GM19397 (cell line): ENCODE results near the gene SRGAP2B.
"Not testable (repeated sequence)": the region's sequence is repeated elsewhere in the genome, so short reads cannot be mapped to it uniquely, and the experiment has no call there.

Experiments used
- ATAC-seq: cut with Tn5 transposase; IDR thresholded peaks from one replicate; pipeline ENCODE4 v1.9.1; 2021; ENCODE audit warnings: mild to moderate bottlenecking, moderate library complexity; ENCODE audit not compliant: unreplicated experiment

SRGAP2B gene

DNA sequence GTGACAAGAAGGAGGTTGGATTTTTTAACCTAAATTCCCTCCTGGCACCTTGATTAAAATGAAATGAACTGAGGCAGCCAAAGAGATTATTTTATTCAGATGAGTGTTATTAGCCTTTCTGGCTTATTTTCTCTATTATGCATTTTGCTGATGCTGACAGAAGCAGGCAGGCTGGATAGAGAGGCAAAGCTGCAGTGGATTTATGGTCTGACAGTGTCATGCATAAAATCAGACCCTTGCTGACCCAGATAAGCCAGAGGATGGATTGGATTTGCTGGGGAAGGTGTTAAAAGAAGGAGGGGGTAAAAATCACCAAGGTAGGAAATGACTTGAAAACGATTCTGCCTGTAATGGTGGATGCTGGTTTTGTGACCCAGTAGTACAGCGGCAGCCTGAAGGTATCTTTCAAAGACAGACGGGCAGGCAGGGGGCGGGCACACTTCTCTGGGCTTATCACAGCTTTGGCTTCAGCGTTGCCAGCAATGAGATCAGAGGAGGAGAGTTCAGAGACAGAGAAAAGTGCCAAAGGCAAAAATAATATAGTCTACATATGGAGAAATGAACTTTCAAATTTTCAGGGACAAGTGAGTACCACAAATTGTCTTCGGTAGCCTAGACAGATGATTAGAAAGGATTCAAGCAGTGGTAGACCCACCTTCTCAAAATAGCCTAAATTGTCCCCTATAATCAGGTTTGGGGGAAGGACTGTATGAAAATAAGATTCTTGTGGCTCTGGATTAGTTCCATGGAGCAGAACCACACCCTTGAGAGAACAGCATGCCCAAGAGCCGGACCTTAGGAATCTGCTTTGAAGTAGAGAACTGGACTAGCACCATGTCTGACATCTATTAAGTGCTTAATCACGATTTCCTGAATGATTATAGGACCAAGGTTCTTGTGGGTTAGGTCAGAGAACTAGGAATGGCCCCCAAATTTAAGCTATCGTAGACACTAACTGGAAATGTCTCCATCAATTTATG is 133.2 kb downstream of the SRGAP2B start:
- not testable (repeated sequence) for ATAC-seq

DNA sequence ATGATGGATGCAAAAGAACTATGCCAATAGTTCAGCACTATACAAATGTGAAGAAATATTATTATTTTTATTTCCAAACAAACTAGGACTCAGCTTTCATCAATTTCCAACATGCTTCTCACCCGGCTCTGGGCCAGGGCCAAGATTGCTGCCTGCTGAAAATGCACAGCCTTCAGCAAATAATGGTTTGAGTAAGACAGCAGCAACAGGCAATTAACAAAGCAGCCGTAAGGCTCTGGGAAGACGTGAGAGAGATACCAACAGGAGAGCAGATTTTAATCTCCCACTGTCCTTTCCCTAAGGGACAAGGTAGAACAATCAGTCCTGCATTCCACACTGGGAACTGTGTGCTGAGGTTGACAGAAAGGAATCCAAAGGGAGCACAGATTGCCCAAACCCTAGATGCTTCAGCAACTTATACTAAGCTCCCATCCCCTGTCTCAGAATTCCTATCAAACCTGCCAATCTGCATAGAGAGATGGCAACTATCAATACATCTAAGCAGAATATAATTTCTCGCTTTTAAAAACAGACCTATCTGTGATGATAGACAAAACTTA is 134.1 kb downstream of the SRGAP2B start:
- ATAC-seq = not testable (repeated sequence)

DNA sequence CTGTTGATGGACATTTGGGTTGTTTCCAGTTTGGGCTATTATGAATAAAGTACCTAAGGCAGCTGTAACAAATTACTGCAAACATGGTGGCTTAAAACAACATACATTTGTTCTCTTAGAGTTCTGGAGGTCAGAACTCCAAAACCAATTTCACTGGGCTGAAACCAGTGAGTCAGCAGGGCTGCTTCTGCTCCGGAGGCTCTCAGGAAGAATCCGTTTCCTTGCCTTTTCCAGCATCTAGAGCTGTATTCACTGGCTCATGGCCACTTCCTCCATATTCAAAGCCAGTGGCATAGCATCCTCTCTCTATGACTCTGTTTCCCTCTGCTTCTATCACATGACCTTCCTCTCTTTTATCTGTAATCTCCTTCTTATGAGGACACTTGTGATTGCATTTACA is 146.7 kb downstream of the SRGAP2B start:
- not testable (repeated sequence) for ATAC-seq

DNA sequence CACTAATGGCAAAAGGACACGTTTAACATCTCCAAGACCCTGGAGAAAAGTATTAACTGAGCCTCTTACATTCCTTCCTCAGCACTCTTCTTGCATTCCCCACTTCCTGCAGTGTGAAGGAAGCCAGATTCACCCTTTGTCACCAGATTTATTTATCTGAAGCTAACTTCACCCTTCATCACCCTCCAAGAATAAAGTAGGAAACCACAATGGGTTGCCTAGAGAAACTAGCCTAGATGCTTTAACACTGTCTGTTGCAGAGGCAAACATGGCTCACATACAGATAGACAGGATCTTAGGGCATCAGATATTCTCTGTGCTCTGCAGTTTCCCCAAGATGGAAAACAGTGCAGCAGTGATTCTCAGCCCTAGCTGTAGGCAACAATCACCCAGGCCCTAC is 147.6 kb downstream of the SRGAP2B start:
- not testable (repeated sequence) for ATAC-seq

DNA sequence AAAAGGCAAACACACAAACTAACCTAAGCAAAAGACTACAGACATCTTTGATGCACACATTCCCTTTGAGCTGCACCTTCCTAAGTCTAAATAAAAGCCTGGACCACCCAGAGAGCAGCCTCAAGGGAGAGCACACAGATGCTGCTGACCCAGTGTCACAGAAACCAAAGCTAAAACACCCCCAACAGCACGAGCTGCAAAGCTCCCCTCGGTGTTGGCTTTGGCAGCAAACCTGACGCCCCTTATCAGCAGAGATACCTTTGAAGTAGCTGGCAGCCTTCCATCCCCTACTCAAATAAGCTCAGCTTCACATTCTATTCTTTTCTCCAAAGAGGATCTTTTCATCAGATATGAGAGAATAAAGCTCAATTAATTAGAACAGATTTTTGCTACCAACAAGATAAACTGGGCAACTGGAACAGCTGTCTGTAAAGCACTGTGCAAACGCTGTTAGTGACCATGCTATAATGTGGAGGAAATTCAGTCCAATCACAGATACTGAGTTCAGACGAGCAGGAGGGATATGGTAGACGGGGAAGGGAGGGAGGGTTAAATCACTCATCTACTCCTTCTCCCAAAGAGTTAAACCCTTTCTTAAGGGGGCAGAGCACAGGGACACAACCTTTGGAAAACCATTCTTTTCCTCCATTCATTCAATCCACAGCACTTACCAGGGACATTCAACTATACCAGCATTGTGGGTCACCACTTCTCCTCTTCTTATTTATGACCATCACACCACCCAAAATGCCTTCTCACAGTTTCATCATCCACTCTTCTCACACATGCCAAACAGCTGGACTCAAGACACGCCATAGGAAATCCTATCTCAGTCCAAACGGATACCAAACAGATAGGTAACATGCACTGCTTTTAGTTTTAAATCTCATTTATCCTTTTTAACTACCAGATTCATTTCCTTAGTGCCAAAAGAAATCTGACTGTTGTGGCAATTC is 148.3 kb downstream of the SRGAP2B start:
- ATAC-seq = not testable (repeated sequence)

DNA sequence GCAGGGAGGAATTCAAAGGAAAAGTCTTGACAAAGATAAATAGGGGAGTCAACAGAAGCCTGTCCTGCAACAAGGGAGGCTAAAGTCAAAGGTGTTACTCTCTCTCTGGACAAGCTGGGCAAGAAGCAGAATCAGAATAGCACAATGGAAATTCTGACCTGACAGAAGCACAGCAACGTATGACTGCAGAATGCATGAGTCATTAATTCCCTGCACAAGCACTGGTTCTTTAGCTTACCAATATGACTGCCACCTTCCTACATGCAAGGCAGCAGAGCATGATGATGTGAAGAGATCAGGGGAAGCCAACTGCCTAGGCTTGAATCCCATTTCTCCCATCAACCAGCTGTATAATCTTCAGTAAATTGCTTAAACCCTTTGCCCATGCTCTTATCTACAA is 153.4 kb downstream of the SRGAP2B start:
- not testable (repeated sequence) for ATAC-seq

DNA sequence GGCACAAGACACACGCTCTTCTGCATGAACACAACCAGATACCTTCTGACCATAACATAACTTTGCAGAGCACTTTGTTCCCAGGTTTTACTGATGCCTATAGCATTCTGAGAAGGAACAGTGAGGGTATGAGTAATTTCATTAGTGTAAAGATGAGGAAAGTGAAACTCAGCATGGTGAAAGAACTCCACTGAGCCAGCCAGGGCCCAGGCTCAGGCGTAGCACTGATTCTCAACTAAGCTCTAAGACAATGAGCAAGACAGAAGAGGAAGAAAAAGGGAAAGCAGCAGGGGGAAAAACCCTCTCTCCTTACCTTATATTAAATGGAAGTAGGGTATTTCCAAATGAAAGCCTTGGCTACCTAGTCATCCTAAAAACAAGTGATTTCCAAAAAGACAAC is 155.1 kb downstream of the SRGAP2B start:
- not testable (repeated sequence) for ATAC-seq

DNA sequence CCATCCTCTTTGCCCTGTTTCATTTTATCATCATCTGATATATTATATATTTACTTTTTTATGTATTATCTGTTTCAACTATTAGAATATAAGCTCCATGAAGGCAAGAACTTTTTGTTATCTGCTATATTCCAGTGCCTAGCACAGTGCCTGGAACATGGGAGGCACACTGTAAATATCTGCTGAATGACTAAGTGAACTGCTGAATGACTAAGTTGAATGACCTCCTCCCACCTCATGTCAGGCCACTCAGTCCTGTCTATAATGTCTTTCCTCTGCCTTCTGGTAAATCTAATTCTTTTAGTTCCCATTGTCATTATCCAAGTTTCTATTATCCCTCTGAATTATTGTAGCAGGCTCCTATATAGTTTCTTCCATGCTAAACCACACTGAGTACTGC is 156.5 kb downstream of the SRGAP2B start:
- ATAC-seq = not testable (repeated sequence)

DNA sequence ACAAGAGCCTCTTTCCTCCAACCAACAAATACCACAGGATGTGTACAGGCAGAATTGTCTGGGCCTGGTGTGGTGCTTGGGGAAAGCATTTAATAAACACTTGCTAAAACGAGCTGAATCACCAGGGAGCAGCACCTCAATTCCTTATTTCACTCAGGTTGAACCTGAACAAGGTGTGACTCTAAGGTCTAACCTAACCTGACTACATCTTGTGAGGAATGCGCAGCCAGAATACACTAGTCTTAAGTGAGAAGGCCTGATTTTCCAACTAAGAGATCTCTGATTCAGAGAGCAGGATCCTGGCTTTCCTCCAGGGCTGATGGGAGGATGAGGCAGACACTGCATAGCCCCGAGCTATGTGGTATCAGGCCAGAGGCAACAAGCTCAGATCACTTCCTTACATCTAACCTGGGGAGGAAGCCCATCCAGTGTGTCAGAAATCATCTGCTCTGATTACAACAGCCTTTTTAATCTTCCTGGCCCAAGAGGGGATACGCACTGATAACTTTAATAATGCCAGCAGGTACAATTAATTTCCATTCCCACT is 158.9 kb downstream of the SRGAP2B start:
- ATAC-seq = not testable (repeated sequence)

DNA sequence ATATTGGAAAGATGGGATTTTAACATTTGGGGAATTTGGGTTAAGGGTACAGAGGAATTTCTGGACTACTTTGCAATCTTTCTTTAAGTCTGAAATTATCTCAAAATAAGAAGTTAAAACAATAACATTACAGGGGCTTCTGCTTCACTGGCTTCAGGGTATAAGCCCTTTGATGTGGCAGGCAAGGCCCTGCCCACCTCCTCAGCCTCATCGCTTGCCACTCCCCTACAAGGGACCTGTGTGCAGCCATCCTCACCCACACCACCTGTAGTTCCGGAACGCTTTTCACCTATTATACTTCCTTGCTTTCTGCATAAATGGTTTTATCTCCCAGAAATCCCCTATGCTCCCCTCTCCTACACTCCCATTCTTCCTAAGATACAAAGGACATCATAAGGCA is 159.8 kb downstream of the SRGAP2B start:
- not testable (repeated sequence) for ATAC-seq

DNA sequence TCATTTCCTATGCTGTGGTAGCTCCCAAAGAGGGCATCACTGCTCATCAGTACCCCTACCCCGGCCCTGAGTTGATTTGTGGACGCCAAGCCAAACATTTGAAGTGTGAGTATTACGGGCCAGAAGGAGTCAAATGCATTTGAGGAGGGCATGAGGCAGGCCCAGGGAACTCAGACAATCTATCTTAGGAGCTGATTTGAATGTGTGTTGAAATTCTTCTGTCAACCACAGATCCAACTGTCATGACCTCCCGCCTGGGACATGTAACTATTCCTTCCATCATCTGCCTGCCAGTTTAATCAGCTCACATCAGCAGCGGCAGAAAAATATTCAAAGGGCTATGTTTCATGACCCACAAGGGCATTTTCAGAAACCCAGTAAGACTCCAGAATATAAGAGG is 162.1 kb downstream of the SRGAP2B start:
- ATAC-seq = not testable (repeated sequence)

DNA sequence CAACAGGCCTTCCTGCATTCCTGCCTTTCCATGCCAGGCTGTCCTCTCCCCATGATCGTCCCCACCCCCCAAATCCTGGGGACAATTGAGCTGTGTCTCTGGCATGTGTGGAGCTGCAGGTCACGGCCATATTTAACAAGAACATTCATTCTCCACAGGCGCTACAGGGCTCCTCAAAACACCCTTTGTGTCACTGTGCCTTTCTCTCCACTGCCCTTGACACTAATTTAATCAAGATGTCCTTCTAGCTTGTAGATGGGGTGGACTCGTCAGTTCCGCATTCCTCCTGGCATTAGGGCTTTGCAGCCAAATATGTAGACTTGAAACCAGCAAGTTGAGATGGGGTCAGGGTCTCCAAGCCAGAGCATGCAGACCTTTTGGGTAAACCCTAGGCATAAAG is 163.0 kb downstream of the SRGAP2B start:
- ATAC-seq = not testable (repeated sequence)

DNA sequence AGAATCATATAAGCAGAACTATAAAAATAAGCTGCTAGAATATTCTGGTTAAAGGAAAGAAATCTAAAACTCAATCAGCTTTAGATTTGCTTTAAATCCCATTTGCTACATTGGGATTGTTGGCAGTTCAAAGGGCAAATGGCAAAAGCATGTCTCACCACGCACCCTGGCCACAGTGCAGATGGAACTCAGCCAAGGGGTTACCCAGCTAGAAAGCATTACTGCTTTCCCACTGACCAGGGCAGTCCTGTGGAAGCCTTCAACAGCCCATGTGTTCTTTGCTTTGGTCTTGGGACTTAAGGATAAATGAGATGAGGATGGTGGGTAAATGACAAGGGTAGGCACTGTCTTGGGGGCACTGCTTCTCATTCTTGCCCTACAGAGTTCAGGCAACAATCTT is 163.6 kb downstream of the SRGAP2B start:
- not testable (repeated sequence) for ATAC-seq

DNA sequence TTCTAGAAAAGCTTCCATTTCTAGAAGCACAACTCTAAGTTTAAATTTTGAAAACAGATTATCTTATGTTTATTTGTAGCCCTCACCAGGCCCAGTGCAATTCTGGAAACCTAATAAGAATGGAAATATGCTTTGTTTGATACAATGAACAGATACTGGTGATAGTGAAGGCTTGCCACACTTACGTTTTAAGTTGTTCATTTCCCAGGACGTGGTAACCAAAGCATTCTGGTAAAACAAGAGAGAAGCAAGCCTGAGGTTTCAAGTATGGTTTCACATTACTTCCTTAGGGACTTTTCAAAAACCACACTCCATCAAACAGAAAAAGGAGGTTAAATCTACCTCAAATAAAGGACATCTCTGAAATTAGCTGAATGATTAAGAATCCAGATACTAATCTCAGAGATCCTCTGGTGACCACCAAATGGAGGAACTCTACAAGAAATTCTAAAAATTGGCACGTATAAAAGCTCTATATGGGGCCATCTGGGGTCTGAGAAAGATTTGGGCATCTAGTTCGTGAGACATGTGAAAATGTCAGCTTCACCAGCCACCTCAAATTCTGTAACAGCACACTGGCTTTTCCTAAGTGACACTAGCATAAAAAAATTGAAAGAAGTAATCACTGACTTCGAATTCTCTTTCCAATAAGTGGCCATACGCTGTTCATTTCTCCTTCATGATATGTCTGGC is 164.9 kb downstream of the SRGAP2B start:
- not testable (repeated sequence) for ATAC-seq

DNA sequence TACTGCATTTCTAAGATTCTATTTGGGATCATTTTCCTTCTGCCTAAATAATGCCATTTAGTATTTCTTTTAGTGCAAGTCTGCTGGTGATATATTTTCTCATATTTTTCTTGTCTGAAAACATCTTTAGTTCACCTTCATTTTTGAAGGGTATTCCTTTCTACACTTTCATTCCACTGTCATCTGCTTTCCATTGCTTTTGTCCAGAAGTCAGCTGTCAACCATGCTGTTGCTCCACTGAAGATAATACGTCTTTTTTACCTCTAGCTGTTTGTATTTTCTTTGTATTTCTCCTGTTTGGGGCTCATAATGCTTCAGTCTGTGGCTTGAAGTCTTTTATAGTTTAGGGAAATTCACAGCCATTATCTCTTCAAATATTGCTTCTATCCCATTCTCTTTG is 167.8 kb downstream of the SRGAP2B start:
- ATAC-seq = not testable (repeated sequence)

DNA sequence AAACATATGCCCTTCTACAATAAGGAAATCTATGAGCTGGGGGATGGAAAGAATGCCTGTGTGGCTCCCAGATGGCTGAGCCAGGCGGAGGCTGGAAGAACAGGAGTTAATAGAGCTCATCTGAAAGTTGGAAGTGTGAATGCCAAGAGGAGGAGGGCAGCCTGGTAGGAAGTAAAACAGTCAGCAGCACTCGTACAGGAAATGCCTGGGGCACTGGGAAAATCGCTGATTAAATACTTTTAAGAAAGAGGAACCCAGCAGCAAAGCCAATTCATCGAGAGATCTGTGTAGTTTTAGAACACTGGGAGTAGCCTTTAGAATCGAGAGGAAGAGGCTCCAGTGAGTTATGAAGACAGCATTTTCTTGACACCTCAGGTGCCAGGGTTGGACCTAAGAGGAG is 171.5 kb downstream of the SRGAP2B start:
- ATAC-seq = not testable (repeated sequence)

DNA sequence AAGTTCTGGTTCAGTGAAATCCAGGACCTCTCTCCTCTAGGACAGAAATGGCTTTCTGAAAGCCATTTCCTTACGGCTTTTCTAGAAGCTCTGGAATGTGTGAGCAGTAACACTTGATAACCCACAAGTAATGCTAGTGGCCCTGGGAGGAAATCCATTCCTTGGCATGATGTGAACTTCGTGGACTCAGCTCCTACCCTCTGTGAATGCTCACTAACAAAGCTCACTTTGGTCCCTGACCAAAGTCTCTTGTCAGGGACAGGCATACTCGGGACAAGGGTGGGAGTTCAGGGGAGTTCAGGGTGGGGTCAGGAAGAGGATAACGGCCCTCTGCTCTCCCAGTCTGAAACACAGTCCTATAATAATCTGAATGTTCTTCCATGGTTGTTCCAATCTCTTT is 172.3 kb downstream of the SRGAP2B start:
- not testable (repeated sequence) for ATAC-seq

DNA sequence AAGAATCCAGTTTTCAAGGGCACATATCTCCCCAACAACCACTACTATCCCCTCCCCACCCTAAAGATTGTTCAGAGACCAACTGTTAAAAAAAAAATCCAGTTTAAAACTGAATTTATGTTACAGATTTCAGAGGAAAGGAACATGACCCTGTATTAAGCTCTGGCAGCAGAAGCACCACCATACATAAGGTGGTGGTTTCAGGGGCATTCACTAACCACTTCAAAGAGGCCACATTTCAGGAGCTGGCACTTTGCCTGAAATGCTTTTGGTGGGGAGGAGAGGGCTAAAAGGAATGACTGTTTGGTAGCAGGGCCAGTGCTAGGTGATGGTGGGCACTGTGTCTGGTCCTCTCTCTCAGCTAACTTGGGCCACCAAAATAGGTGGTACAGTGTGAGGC is 176.0 kb downstream of the SRGAP2B start:
- not testable (repeated sequence) for ATAC-seq

DNA sequence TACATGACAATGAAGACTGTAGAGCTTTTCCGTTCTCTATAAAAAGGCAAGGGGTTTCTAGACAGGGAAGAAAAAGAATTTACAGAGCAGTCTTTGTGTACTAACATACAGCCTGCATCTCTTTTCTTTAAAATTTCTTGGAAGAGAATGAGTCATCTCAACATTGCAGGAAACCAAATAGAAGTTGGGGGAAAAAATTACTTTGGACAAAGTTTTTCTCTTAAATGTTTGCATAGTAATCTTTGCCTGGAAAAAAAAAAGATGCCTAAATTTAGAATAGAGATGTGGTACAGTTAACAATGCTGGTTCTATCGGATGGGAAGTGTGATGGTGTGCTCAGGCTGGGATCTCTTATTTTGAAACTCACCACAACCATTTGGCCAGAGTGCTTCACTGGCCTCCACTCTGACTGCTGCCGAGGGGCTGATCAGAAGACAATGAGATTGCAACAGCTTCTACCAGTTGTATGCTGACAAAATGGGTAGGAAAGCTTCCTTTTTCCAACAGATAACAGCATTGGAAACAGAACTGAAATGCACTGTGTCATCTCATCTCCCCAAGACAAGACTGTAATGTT is 177.0 kb downstream of the SRGAP2B start:
- not testable (repeated sequence) for ATAC-seq
